Measurements from ENCODE around the gene QDPR. TPM values are rescaled to one million over a fixed set of nuclear protein-coding genes. Genes with fewer than 3 reads are reported as not detected.

The QDPR gene
- total and polyA plus RNA-seq, 12 donors: 21.6 to 68.4 (median 54.9) TPM

- TF ChIP-seq CTCF (IDR thresholded peaks at IDR 0.05): no peak
- Histone ChIP-seq H3K27me3 (peaks cover 0 to 31% (median 6%) of the 10 kb centered on the region in 7 donors), H3K4me1 (no peaks in the 10 kb centered on the region), H3K27ac (no peak overlapping the region), H3K36me3 (no peaks in the 10 kb centered on the region), H3K9me3 (no peaks in the 10 kb centered on the region), H3K4me3 (no peak overlapping the region)
- intact Hi-C loops (cut with DNase I): no loop called here
- WGBS, 2 donors: 75 to 77% methylated on average over 10 of the region's 10 CpGs
- DNase-seq (no peak), ATAC-seq (peak in 1 of 8 donors; percentile 18)
Observed at GRCh38 chr4:17528551-17529165, 16.8 kb upstream of the QDPR start.

DNA sequence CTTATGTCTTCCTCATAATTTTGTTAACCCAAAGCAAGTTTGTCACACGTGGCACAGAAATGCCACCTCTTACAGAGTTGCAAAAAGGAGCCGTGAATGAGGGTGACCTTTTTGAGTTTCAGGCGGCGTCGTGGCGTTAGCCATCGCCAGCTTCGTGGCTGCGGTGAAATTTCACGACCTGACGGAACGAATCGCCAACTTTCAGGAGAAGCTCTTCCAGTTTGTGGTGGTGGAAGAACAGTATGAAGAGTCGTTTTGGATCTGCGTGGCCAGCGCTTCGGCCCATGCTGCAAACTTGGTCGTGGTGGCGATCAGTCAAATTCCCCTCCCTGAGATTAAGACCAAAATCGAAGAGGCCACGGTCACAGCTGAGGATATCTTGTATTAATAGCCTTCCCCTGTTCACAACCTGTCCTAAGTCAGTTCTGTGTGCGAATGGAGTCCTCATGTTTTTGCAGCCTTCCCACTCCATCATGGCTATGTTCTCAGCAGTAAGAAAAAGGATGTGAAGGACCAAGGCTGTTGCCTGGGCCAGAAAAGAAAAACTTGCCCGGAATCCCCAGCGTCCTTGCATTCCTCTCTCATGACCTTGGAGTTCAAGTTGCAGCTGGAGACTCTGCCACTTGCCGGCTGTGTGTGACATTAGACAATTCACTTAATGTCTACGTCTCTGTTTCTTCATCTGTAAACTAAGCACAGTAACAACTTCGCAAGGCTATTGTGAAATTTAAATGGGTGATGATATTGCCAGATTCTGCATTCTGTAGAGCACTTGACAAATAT is 15.0 kb upstream of the QDPR start:
- WGBS, 2 donors: 80 to 81% methylated on average over 27 of the region's 27 CpGs
- intact Hi-C loops (cut with DNase I): no loop called here
- Histone ChIP-seq H3K27me3 (peaks cover 0 to 31% (median 6%) of the 10 kb centered on the region in 7 donors), H3K4me3 (no peak overlapping the region), H3K9me3 (no peaks in the 10 kb centered on the region), H3K4me1 (no peaks in the 10 kb centered on the region), H3K27ac (no peak overlapping the region), H3K36me3 (no peaks in the 10 kb centered on the region)
- ATAC-seq (peak in 3 of 8 donors; percentile 27 to 61 (median 42)), DNase-seq (peak in 1 of 2 donors; percentile 23)
- no peak for TF ChIP-seq CTCF (IDR thresholded peaks at IDR 0.05)

- no peaks in the 10 kb centered on the region for H3K36me3 ChIP-seq
- no peaks in the 10 kb centered on the region for H3K9me3 ChIP-seq
- TF ChIP-seq CTCF (IDR thresholded peaks at IDR 0.05): no peak
- intact Hi-C loops (cut with DNase I): loop anchor here in 1 of 10 donors (5.0 kb wide), 1 partner anchor 1851 kb away; no protein-coding TSS in a partner anchor
- peaks cover 0 to 33% (median 6%) of the 10 kb centered on the region in 7 donors for H3K27me3 ChIP-seq
- ATAC-seq (no peak), DNase-seq (no peak)
- WGBS, 2 donors: 39 to 40% methylated on average over 2 of the region's 2 CpGs
- H3K4me3 ChIP-seq: no peak overlapping the region
- H3K27ac ChIP-seq: no peak overlapping the region
- H3K4me1 ChIP-seq: no peaks in the 10 kb centered on the region
Observed at GRCh38 chr4:17523662-17524061, 11.8 kb upstream of the QDPR start.

GRCh38 chr4:17521595-17521994 is 9.7 kb upstream of the QDPR start:
- no peaks in the 10 kb centered on the region for H3K4me1 ChIP-seq
- H3K36me3 ChIP-seq: no peaks in the 10 kb centered on the region
- peaks cover 0 to 32% (median 16%) of the 10 kb centered on the region in 7 donors for H3K27me3 ChIP-seq
- no peak for TF ChIP-seq CTCF (IDR thresholded peaks at IDR 0.05)
- DNase-seq (no peak), ATAC-seq (no peak)
- H3K9me3 ChIP-seq: no peaks in the 10 kb centered on the region
- H3K27ac ChIP-seq: no peak overlapping the region
- no peak overlapping the region for H3K4me3 ChIP-seq
- WGBS, 2 donors: 87 to 94% methylated on average over 5 of the region's 5 CpGs
- intact Hi-C loops (cut with DNase I): loop anchor here in 1 of 10 donors (5.0 kb wide), 1 partner anchor 1849 kb away; no protein-coding TSS in a partner anchor

Data from heart right ventricle (tissue), 16 donors.